GM20431 (cell line): ENCODE measurements around the gene RGS3.
"Not testable (repeated sequence)": the region's sequence is repeated elsewhere in the genome, so short reads cannot be mapped to it uniquely, and the experiment has no call there.

ENCODE experiments used
- in situ Hi-C: fragments of 300-500 bp; cut with MseI, MboI; formaldehyde crosslinking; loops from one replicate; pipeline ENCODE4 v1.15.0; 2020; ENCODE audit warnings: low sequenced_read_pairs; ENCODE audit not compliant: unreplicated experiment

The RGS3 gene

GRCh38 chr9:113484258-113484730 lies 20.8 kb downstream of the RGS3 start:
- in situ Hi-C loops, result no loop called here

GRCh38 chr9:113485761-113486115 lies 22.2 kb downstream of the RGS3 start:
- in situ Hi-C loops, result no loop called here

GRCh38 chr9:113486327-113486726 lies 22.8 kb downstream of the RGS3 start:
- in situ Hi-C loops, result no loop called here

GRCh38 chr9:113488071-113488470 lies 24.5 kb downstream of the RGS3 start:
- in situ Hi-C loops, result no loop called here

- in situ Hi-C loops, result no loop called here
Measured at GRCh38 chr9:113488490-113488889, 25.0 kb downstream of the RGS3 start.

- in situ Hi-C loops, result not testable (repeated sequence)
Measured at GRCh38 chr9:113491147-113491546, 27.6 kb downstream of the RGS3 start.

GRCh38 chr9:113492343-113493202 lies 29.0 kb downstream of the RGS3 start:
- in situ Hi-C loops, result no loop called here

- in situ Hi-C loops, result no loop called here
Measured at GRCh38 chr9:113493203-113493520, 29.6 kb downstream of the RGS3 start.

GRCh38 chr9:113495526-113495925 lies 32.0 kb downstream of the RGS3 start:
- in situ Hi-C loops, result no loop called here

GRCh38 chr9:113497051-113497450 lies 33.5 kb downstream of the RGS3 start:
- in situ Hi-C loops, result no loop called here

GRCh38 chr9:113499153-113499875 lies 35.8 kb downstream of the RGS3 start:
- in situ Hi-C loops, result no loop called here

GRCh38 chr9:113499876-113500497 lies 36.5 kb downstream of the RGS3 start:
- in situ Hi-C loops, result no loop called here

GRCh38 chr9:113501129-113501686 lies 37.7 kb downstream of the RGS3 start:
- in situ Hi-C loops, result no loop called here

GRCh38 chr9:113501852-113502251 lies 38.3 kb downstream of the RGS3 start:
- in situ Hi-C loops, result no loop called here

GRCh38 chr9:113502427-113503034 lies 39.0 kb downstream of the RGS3 start:
- in situ Hi-C loops, result no loop called here

- in situ Hi-C loops, result no loop called here
Measured at GRCh38 chr9:113503131-113503541, 39.6 kb downstream of the RGS3 start.

GRCh38 chr9:113503613-113504211 lies 40.2 kb downstream of the RGS3 start:
- in situ Hi-C loops, result no loop called here

GRCh38 chr9:113504725-113505590 lies 41.4 kb downstream of the RGS3 start:
- in situ Hi-C loops, result no loop called here

GRCh38 chr9:113506090-113506589 lies 42.6 kb downstream of the RGS3 start:
- in situ Hi-C loops, result no loop called here
